Metanephros (tissue), 1 donor: ENCODE data around the gene MINAR2. TPM values are rescaled to one million over a fixed set of nuclear protein-coding genes. Genes with fewer than 3 reads are reported as not detected.

Experiments
- total RNA-seq: library from RNA; depleted of rRNA; stranded (reverse); fragments of >200 nt; gene quantifications from one replicate; pipeline ENCODE4 v1.2.3, GENCODE V29; 2014

Gene MINAR2, protein sequence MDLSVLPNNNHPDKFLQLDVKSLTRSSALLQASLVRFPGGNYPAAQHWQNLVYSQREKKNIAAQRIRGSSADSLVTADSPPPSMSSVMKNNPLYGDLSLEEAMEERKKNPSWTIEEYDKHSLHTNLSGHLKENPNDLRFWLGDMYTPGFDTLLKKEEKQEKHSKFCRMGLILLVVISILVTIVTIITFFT
- not detected for total RNA-seq

DNA sequence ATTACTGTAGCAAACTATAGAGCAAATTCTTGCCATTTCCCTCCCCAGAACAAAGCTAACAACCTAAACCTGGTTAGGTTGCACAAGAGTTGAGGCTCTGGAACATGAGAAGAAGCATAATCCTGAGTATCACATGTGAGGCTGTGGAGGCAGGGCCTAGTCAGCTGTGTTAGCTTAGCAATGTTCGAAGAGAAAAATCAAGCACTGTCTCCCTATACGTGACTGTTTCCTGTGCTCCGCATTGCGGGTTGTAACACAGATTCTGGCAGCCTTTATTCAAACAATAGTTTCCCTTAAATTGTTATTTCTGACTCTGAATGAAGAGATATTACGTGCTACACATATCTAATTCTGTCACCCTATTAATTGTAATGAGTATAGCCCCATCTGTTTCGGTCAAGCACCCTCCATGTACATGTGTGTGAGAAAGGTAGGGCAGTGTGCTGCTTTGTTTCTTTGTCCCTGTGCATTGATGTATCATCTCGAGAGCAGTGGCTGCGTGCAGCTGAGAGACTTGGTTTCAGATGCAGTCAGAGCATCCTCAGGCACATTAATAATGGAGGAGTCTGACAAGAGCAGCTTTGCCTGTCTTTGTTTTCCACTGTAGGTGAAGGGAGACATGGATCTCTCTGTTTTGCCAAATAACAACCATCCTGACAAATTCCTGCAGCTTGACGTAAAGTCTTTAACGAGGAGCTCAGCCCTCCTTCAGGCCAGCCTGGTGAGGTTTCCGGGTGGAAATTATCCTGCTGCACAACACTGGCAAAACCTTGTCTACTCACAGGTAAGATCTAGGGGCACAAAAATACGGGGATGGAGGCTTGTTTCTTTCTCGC lies at the start of gene MINAR2:
MINAR2 (plus strand) TSS at position 523 of the 836 bp plus-strand sequence; CDS start at position 620, 97 bp downstream.

Other genes starting within 250 kb of the MINAR2 start
- 5.1 TPM for gene CHSY3, start 156.4 kb downstream of the MINAR2 start, total RNA-seq